Measurements from ENCODE around the gene CAPN13.

The CAPN13 gene

DNA sequence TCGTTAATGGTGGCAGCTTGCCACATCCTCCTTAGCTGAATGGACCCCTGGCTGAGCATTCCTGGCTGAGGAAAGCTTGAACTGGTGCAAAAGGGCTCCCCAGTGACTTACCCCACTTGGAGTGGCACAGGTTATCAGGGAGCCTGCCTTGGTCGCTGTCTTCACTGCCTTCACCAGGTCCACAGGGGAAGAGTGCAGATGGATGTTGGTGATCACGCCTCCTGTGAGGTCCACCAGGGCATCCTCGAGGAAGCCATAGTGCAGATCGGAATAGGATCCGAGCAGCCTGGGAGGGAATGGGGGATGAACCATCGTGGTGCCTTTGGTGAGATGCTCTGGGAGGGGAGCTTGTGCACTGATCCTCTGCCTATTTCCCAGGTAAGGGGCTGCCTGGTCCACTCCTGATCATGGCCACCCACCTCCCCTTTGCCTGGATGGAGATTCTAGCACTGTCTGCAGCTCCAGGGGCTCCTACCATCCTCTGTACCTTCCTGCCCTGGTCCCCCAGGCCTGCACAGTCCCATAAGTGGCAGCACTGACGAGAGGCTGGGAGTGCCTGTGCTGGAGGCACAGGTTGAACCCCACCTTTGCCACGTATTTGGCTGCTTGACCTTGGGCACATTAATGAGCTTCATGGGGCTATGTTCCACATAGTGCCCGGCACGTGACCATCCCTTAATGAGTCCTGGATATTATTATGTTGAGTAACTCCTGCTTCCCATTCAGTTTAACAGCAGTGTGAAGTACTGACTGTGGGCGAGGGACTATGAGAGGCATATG, 43.0 kb downstream of the CAPN13 start:
- DNase-seq (ENCODE audit: low read depth), result no peak

GRCh38 chr2:30763151-30763660, 44.0 kb downstream of the CAPN13 start:
- DNase-seq (ENCODE audit: low read depth), result no peak

GRCh38 chr2:30761226-30761625, 46.0 kb downstream of the CAPN13 start:
- DNase-seq (ENCODE audit: low read depth), result no peak

- no peak for DNase-seq (ENCODE audit: low read depth)
These were observed 47.8 kb downstream of the CAPN13 start for GRCh38 chr2:30759481-30759880.

- DNase-seq (ENCODE audit: low read depth), result no peak
These were observed 49.0 kb downstream of the CAPN13 start for GRCh38 chr2:30758191-30758651.

GRCh38 chr2:30757749-30758148, 49.5 kb downstream of the CAPN13 start:
- no peak for DNase-seq (ENCODE audit: low read depth)

DNA sequence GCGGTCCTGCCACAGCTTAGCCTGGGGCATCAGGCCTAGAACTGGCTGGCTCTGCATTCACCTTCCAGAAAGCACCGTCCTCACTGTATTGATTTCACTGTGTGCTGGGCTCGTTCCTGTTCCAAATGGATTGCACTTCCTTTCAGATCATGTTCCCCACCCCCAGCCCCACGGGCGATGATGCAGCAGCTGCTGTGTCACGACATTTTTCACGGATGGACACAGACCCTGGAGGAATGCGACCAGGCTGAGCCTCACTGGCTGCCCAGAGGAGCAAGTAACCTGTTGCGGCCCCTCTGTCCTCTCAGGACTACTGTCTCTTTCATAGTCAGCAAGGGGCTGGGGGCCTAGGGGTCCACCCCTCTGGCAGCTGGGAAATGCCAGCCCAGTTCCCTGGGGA, 50.3 kb downstream of the CAPN13 start:
- DNase-seq (ENCODE audit: low read depth), result no peak

DNA sequence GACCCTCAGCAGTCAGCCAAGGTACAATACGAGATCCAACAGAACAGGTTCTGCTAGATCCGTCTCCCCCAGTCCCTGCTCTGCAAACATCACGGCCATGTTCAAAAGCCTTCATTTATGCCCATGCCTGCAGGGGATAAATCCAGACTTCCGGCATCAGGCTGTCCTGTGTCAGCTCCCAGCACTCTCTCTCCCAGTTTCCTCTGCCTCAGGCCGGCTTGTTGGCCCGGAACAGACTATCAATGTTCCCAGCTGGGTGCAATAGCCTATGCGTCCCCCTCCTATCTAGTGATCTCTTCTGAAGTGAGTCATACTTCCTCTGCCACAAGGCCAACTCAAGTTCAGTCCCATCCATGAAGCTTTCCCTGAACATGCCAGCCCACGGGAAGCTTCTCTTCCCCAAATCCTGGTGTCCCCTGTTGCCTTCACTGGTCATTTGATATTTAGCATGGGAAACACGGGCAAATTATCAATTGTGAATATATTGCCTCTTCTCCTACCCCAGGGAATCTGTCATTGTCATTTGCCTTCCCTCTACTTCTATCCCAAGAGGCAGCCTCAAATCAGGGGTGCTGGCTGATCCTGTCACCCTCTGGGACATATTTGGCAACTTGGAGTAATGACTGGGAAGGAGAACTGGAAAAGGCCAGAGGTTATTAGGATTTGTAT, 51.1 kb downstream of the CAPN13 start:
- DNase-seq (ENCODE audit: low read depth), result no peak

DNA sequence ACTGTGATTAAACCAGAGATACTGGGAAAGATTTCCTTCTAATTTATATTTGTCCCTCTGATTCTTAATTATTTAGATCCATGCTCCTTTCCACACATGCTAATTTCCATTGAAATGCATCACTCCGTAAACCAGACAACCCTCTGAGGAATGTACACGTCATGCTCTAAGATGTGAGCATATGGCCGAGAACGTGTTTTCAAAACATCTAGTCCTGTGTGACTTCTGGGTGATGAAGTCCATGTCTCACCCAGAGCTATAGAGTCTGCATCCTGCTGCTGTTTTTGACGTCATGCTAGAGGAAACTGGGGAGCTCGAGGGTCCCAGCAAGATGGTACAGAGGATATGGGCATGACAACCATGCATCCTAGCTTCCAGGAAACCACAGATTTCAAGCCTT, 53.6 kb downstream of the CAPN13 start:
- DNase-seq (ENCODE audit: low read depth), result no peak

DNA sequence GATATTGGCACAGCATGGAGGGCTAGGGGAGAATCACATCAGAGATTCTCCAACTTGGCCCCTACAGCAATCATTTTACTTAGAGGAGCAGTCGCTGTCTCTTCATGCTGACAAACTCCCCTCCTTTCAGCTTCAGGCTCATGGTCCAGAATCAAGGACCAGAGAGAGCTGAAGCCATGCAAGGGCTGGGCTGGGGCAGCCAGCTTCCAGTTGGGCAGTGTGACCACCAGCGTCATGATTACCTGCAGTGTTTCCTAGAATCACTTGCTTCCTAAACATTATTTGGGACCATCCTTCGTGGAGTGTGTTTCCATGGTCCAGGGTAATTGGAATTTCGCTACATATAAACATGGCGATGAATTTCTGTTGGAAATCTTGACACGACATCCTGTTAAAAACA, 54.4 kb downstream of the CAPN13 start:
- DNase-seq (ENCODE audit: low read depth), result no peak

GRCh38 chr2:30747206-30747605, 60.0 kb downstream of the CAPN13 start:
- no peak for DNase-seq (ENCODE audit: low read depth)

DNA sequence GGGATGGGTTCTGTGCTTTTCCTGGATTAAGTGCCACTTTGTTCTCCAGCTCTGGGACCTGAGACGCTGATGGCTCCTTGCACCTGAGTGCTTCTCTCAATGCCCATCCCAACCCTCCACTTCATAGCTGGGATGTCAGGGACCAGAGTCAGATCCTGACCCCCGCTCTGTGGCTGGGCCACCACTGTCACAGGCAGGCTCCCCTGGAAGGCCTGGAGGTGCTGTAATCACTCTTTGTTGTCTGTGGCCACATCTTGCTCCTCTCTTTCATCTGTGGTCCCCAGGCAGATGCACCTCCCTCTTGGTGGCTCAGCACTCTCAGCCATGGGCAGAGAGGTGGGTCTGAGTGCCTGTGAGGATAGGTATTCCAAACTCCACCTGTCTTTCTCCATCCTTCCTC, 62.4 kb downstream of the CAPN13 start:
- no peak for DNase-seq (ENCODE audit: low read depth)

- DNase-seq (ENCODE audit: low read depth), result no peak
These were observed 65.7 kb downstream of the CAPN13 start for GRCh38 chr2:30741576-30741975.

- no peak for DNase-seq (ENCODE audit: low read depth)
These were observed 68.9 kb downstream of the CAPN13 start for GRCh38 chr2:30738141-30738911.

- DNase-seq (ENCODE audit: low read depth), result no peak
These were observed 70.0 kb downstream of the CAPN13 start for GRCh38 chr2:30737326-30737610.

GRCh38 chr2:30736461-30737325, 70.6 kb downstream of the CAPN13 start:
- DNase-seq (ENCODE audit: low read depth), result no peak

- DNase-seq (ENCODE audit: low read depth), result no peak
These were observed 73.2 kb downstream of the CAPN13 start for GRCh38 chr2:30733876-30734520.

GRCh38 chr2:30732876-30733275, 74.4 kb downstream of the CAPN13 start:
- no peak for DNase-seq (ENCODE audit: low read depth)

DNA sequence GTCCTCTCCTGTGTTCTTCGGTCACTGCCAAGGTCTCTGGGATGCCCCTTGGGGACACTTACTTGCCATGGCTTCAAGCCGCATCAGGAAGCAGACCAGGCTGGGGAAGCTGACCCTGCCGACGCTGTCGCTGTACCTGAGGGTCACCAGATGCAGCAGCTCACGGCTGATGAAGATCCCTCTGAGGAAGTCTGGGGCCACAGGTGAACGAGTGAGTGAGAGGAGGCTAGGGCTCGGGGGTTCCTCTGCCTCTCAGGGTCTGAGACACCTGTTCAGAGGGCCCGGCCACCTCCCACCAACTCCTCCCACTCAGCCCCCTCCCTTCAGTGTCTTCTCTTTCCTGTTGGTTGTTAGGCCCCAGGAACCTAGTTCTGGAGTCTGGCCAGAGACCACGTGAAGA, 74.9 kb downstream of the CAPN13 start:
- no peak for DNase-seq (ENCODE audit: low read depth)

- no peak for DNase-seq (ENCODE audit: low read depth)
These were observed 75.5 kb downstream of the CAPN13 start for GRCh38 chr2:30731706-30732105.

All from activated gamma-delta T cell treated with anti-CD3 and anti-CD28 coated beads, Interleukin-2, amount 50 U/mL, for 16 hours (primary cell).